ENCODE data around the gene LIN28B.

Gene LIN28B

GRCh38 chr6:105111871-105112270 is 155.0 kb downstream of the LIN28B start:
- DNase-seq (ENCODE audit: low spot score): no peak

- no peak for DNase-seq (ENCODE audit: low spot score)
Measured at GRCh38 chr6:105112577-105112976, 155.7 kb downstream of the LIN28B start.

- DNase-seq (ENCODE audit: low spot score): no peak
Measured at GRCh38 chr6:105113422-105113821, 156.5 kb downstream of the LIN28B start.

GRCh38 chr6:105116150-105116549 is 159.2 kb downstream of the LIN28B start:
- DNase-seq (ENCODE audit: low spot score): no peak

GRCh38 chr6:105120570-105120969 is 163.7 kb downstream of the LIN28B start:
- DNase-seq (ENCODE audit: low spot score): no peak

GRCh38 chr6:105121981-105122380 is 165.1 kb downstream of the LIN28B start:
- no peak for DNase-seq (ENCODE audit: low spot score)

- DNase-seq (ENCODE audit: low spot score): no peak
Measured at GRCh38 chr6:105122717-105123116, 165.8 kb downstream of the LIN28B start.

Data from left forelimb (tissue), 1 donor.